HepG2 (cell line): Measurements from ENCODE around the gene AKTIP. TPM values are rescaled to one million over a fixed set of nuclear protein-coding genes. Genes with fewer than 3 reads are reported as not detected.
A peak's percentile ranks its signal among the peaks of the same experiment; 100 is the strongest.

Experiments
- ELF4 ChIP-seq: sonication (generic); formaldehyde crosslinking; IDR thresholded peaks from 2 replicates; pipeline ENCODE4 v1.5.0; 2020; ENCODE audit warnings: missing genetic modification reagents, mild to moderate bottlenecking, moderate library complexity, borderline replicate concordance
- HDAC1 ChIP-seq: sonication (generic); formaldehyde crosslinking; IDR thresholded peaks from 2 replicates; pipeline ENCODE4 v1.5.1; 2020; ENCODE audit warnings: mild to moderate bottlenecking, missing genetic modification reagents
- HMGXB4 ChIP-seq, 2 experiments: sonication (generic) in 1 of 2; formaldehyde crosslinking in 1 of 2; IDR thresholded peaks; 2 replicates each; pipeline versions ENCODE4 v1.4.0 to v1.6.1; 2018 to 2020; ENCODE audit warnings: missing genetic modification reagents in 2 of 2, borderline replicate concordance in 1 of 2, low read depth in 1 of 2, mild to moderate bottlenecking in 1 of 2, missing biosample characterization in 1 of 2
- KAT8 ChIP-seq: IDR thresholded peaks from 2 replicates; pipeline ENCODE4 v1.6.1; 2016; ENCODE audit warnings: missing genetic modification reagents, missing compliant biosample characterization
- LCORL ChIP-seq, 2 experiments: fragments of 450-650 bp in 1 of 2; sonication (generic) in 1 of 2; formaldehyde crosslinking in 1 of 2; IDR thresholded peaks; 2 replicates each; pipeline versions ENCODE4 v1.5.0 to v1.6.1; 2017 to 2020; ENCODE audit warnings: antibody characterized with exemption in 1 of 2, missing genetic modification reagents in 1 of 2
- MZF1 ChIP-seq: sonication (generic); formaldehyde crosslinking; IDR thresholded peaks from 2 replicates; pipeline ENCODE4 v1.8.1; 2023; ENCODE audit warnings: mild to moderate bottlenecking, missing genetic modification reagents, borderline replicate concordance
- NFE2 ChIP-seq: sonication (generic); formaldehyde crosslinking; IDR thresholded peaks from 2 replicates; pipeline ENCODE4 v1.4.0; 2020; ENCODE audit warnings: missing genetic modification reagents
- NFIB ChIP-seq: sonication (generic); formaldehyde crosslinking; IDR thresholded peaks from 2 replicates; pipeline ENCODE4 v1.9.0; 2021; ENCODE audit warnings: missing genetic modification reagents, mild to moderate bottlenecking, borderline replicate concordance
- RAD21 ChIP-seq: fragments of 450-650 bp; formaldehyde crosslinking; IDR thresholded peaks from 2 replicates; pipeline ENCODE4 v1.5.0; 2020; ENCODE audit warnings: mild to moderate bottlenecking
- SP4 ChIP-seq: sonication (generic); formaldehyde crosslinking; IDR thresholded peaks from 2 replicates; pipeline ENCODE4 v1.8.1; 2023; ENCODE audit warnings: mild to moderate bottlenecking, missing genetic modification reagents
- SRSF9 ChIP-seq: fragments of 200-400 bp; formaldehyde crosslinking; IDR thresholded peaks from 2 replicates; pipeline ENCODE4 v1.6.1; 2018; ENCODE audit warnings: borderline replicate concordance, mild to moderate bottlenecking, low read depth, low read length; ENCODE audit not compliant: insufficient read depth, poor library complexity, severe bottlenecking
- TERF1 ChIP-seq: sonication (generic); formaldehyde crosslinking; IDR thresholded peaks from 2 replicates; pipeline ENCODE4 v1.8.0; 2022; ENCODE audit warnings: mild to moderate bottlenecking, missing genetic modification reagents, moderate library complexity
- ZBTB8A ChIP-seq: sonication (generic); formaldehyde crosslinking; IDR thresholded peaks from 2 replicates; pipeline ENCODE4 v1.4.0; 2020; ENCODE audit warnings: mild to moderate bottlenecking, low read depth, missing genetic modification reagents, borderline replicate concordance
- ZFP37 ChIP-seq: sonication (generic); formaldehyde crosslinking; IDR thresholded peaks from 2 replicates; pipeline ENCODE4 v1.4.0; 2020; ENCODE audit warnings: missing genetic modification reagents, borderline replicate concordance
- ZFP62 ChIP-seq: sonication (generic); formaldehyde crosslinking; IDR thresholded peaks from 2 replicates; pipeline ENCODE4 v1.4.0; 2020; ENCODE audit warnings: missing genetic modification reagents
- ZFY ChIP-seq: sonication (generic); formaldehyde crosslinking; IDR thresholded peaks from 2 replicates; pipeline ENCODE4 v1.4.0; 2020; ENCODE audit warnings: missing genetic modification reagents
- ZNF12 ChIP-seq: sonication (generic); formaldehyde crosslinking; IDR thresholded peaks from 2 replicates; pipeline ENCODE4 v1.5.0; 2020; ENCODE audit warnings: missing genetic modification reagents
- ZNF160 ChIP-seq: sonication (generic); formaldehyde crosslinking; IDR thresholded peaks from 2 replicates; pipeline ENCODE4 v1.8.0; 2022; ENCODE audit warnings: mild to moderate bottlenecking, inconsistent platforms, missing genetic modification reagents
- ZNF20 ChIP-seq: sonication (generic); formaldehyde crosslinking; IDR thresholded peaks from 2 replicates; pipeline ENCODE4 v1.4.0; 2020; ENCODE audit warnings: mild to moderate bottlenecking, moderate library complexity, missing genetic modification reagents
- ZNF446 ChIP-seq: sonication (generic); formaldehyde crosslinking; IDR thresholded peaks from 2 replicates; pipeline ENCODE4 v1.5.0; 2020; ENCODE audit warnings: mild to moderate bottlenecking, missing genetic modification reagents
- ZNF530 ChIP-seq: sonication (generic); formaldehyde crosslinking; IDR thresholded peaks from 2 replicates; pipeline ENCODE4 v1.5.0; 2020; ENCODE audit warnings: low read depth, mild to moderate bottlenecking, missing genetic modification reagents
- ZNF614 ChIP-seq: IDR thresholded peaks from 2 replicates; pipeline ENCODE4 v1.6.1; 2018; ENCODE audit warnings: missing biosample characterization, missing genetic modification reagents, inconsistent platforms, borderline replicate concordance
- ZNF724P ChIP-seq: sonication (generic); formaldehyde crosslinking; IDR thresholded peaks from 2 replicates; pipeline ENCODE4 v1.8.0; 2022; ENCODE audit warnings: missing genetic modification reagents, borderline replicate concordance
- ZSCAN25 ChIP-seq: sonication (generic); formaldehyde crosslinking; IDR thresholded peaks from 2 replicates; pipeline ENCODE4 v1.8.0; 2022; ENCODE audit warnings: mild to moderate bottlenecking, missing genetic modification reagents
- polyA plus RNA-seq, 8 experiments: library from polyadenylated mRNA; depleted of rRNA in 3 of 8; stranded (reverse) in 7 of 8; unstranded in 1 of 8; fragments of >200 nt; fragmentation: Illumina TruSeq in 4 of 8; extraction: Trizol in 4 of 8; gene quantifications; 2 replicates each; pipeline versions ENCODE4 v1.2.1 to v1.2.3, GENCODE V29; 2011 to 2016; ENCODE audit warnings: low read depth in 4 of 8, missing spikeins in 1 of 8, mixed read lengths in 1 of 8; ENCODE audit not compliant: insufficient read depth in 1 of 8
- total RNA-seq, 5 experiments: library from RNA; depleted of rRNA; stranded (reverse); fragments of >200 nt; fragmentation: Illumina TruSeq; extraction: Trizol; gene quantifications; 2 replicates each; pipeline ENCODE4 v1.2.3, GENCODE V29; 2016; ENCODE audit warnings: low read depth in 1 of 5
- TF ChIP-seq, protein P1 (sequence below): sonication (generic); formaldehyde crosslinking; conservative IDR thresholded peaks from 2 replicates; pipeline ENCODE4 v1.4.0; 2020; ENCODE audit warnings: missing genetic modification reagents

The AKTIP gene
- total and polyA plus RNA-seq, 2 of the 13 experiments (the other 11 are each of a cell fraction or from before 2014, with no cell fraction given) = 28.8 to 49.0 TPM

GRCh38 chr16:53503270-53503923, 388 bp upstream of the AKTIP start (continued):
- TF ChIP-seq HMGXB4 (CRISPR knock-in tag; IDR thresholded peaks at IDR 0.05; ENCODE audit: borderline replicate concordance in 1 of 2, low read depth in 1 of 2) (peak; percentile 14 to 74; a peak in 2 of 4 replicates), HDAC1 (CRISPR knock-in tag) (peak; percentile 58; the same call in 1 of the 2 replicates), RAD21 (CRISPR knock-in tag) (no peak), LCORL (IDR thresholded peaks at IDR 0.05) (peak; percentile 78; the same call in 1 of the 2 replicates), LCORL (CRISPR knock-in tag; IDR thresholded peaks at IDR 0.05) (peak; percentile 95), ZFP37 (CRISPR knock-in tag) (0 out of 2 replicates have a peak, but pooled peaks have one; percentile 74), ZNF530 (CRISPR knock-in tag) (no peak), SRSF9 (no peak), ZNF12 (no peak), ZSCAN25 (CRISPR knock-in tag) (peak; percentile 85; the same call in 1 of the 2 replicates), ZNF724P (no peak; the same call in none of the 2 replicates), ZNF614 (CRISPR knock-in tag) (peak; percentile 95; the same call in 1 of the 2 replicates), ZNF160 (CRISPR knock-in tag) (peak; percentile 64; the same call in 1 of the 2 replicates), SP4 (CRISPR knock-in tag) (peak; percentile 98), ELF4 (CRISPR knock-in tag) (no peak), NFIB (CRISPR knock-in tag) (no peak), ZFP62 (CRISPR knock-in tag) (no peak), ZBTB8A (no peak), ZFY (peak; percentile 93), ZNF446 (CRISPR knock-in tag) (no peak), ZNF20 (CRISPR knock-in tag) (no peak), KAT8 (CRISPR knock-in tag) (peak; percentile 87; the same call in 1 of the 2 replicates), MZF1 (peak; percentile 96), NFE2 (CRISPR knock-in tag) (no peak), TERF1 (CRISPR knock-in tag) (no peak)
- TF ChIP-seq, protein P1, sequence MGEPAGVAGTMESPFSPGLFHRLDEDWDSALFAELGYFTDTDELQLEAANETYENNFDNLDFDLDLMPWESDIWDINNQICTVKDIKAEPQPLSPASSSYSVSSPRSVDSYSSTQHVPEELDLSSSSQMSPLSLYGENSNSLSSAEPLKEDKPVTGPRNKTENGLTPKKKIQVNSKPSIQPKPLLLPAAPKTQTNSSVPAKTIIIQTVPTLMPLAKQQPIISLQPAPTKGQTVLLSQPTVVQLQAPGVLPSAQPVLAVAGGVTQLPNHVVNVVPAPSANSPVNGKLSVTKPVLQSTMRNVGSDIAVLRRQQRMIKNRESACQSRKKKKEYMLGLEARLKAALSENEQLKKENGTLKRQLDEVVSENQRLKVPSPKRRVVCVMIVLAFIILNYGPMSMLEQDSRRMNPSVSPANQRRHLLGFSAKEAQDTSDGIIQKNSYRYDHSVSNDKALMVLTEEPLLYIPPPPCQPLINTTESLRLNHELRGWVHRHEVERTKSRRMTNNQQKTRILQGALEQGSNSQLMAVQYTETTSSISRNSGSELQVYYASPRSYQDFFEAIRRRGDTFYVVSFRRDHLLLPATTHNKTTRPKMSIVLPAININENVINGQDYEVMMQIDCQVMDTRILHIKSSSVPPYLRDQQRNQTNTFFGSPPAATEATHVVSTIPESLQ (CRISPR knock-in tag) = 0 out of 2 replicates have a peak, but pooled peaks have one; percentile 48
